Trophoblast cell (in vitro differentiated cells and primary cell): ENCODE results near the gene S100A9.
"Not testable (repeated sequence)": the region's sequence is repeated elsewhere in the genome, so short reads cannot be mapped to it uniquely, and the experiment has no call there.

Experiments used
- DNase-seq, 2 donors: peaks; one replicate each; pipeline ENCODE4 v3.0.0-alpha.2; 2016
- H2AFZ ChIP-seq: 2 replicates; pipeline ENCODE4 v1.6.1; 2013; ENCODE audit warnings: low read length, moderate library complexity, mild to moderate bottlenecking; ENCODE audit not compliant: insufficient read depth, poor library complexity
- H2AK5ac ChIP-seq: 2 replicates; pipeline ENCODE4 v1.6.1; 2013; ENCODE audit warnings: mild to moderate bottlenecking, low read length
- H2BK120ac ChIP-seq: 2 replicates; pipeline ENCODE4 v1.6.1; 2013; ENCODE audit warnings: low read length, mild to moderate bottlenecking, moderate library complexity; ENCODE audit not compliant: insufficient read depth, poor library complexity
- H2BK12ac ChIP-seq: 2 replicates; pipeline ENCODE4 v1.6.1; 2013; ENCODE audit warnings: mild to moderate bottlenecking, low read length, moderate library complexity
- H2BK5ac ChIP-seq: 2 replicates; pipeline ENCODE4 v1.6.1; 2013; ENCODE audit warnings: low read length, low read depth, moderate library complexity, mild to moderate bottlenecking; ENCODE audit not compliant: poor library complexity
- H3K14ac ChIP-seq: 2 replicates; pipeline ENCODE4 v1.6.1; 2013; ENCODE audit warnings: mild to moderate bottlenecking, low read length
- H3K18ac ChIP-seq: 2 replicates; pipeline ENCODE4 v1.6.1; 2013; ENCODE audit warnings: mild to moderate bottlenecking, low read length
- H3K23ac ChIP-seq: 2 replicates; pipeline ENCODE4 v1.6.1; 2013; ENCODE audit warnings: low read length
- H3K27ac ChIP-seq: 2 replicates; pipeline ENCODE4 v1.5.1; 2013; ENCODE audit warnings: low read depth, mild to moderate bottlenecking, inconsistent platforms, low read length, moderate library complexity
- H3K27me3 ChIP-seq: 2 replicates; pipeline ENCODE4 v1.6.1; 2013; ENCODE audit warnings: inconsistent platforms, mild to moderate bottlenecking, low read length, moderate library complexity; ENCODE audit not compliant: insufficient read depth
- H3K36me3 ChIP-seq, 2 experiments: 1 replicate in 1 of 2; 2 replicates in 1 of 2; pipeline ENCODE4 v1.6.1; 2013; ENCODE audit warnings: low read length in 2 of 2, mild to moderate bottlenecking in 2 of 2, moderate library complexity in 1 of 2; ENCODE audit not compliant: insufficient read depth in 2 of 2, control insufficient read depth in 1 of 2
- H3K4ac ChIP-seq: 2 replicates; pipeline ENCODE4 v1.6.1; 2013; ENCODE audit warnings: low read depth, mild to moderate bottlenecking, low read length, moderate library complexity
- H3K4me1 ChIP-seq, 2 experiments: 1 replicate in 1 of 2; 2 replicates in 1 of 2; pipeline ENCODE4 v1.6.1; 2013; ENCODE audit warnings: low read length in 2 of 2, mild to moderate bottlenecking in 2 of 2, moderate library complexity in 1 of 2; ENCODE audit not compliant: insufficient read depth in 2 of 2, control insufficient read depth in 1 of 2
- H3K4me2 ChIP-seq: 2 replicates; pipeline ENCODE4 v1.6.1; 2013; ENCODE audit warnings: inconsistent platforms, mild to moderate bottlenecking, low read length, moderate library complexity
- H3K4me3 ChIP-seq: 2 replicates; pipeline ENCODE4 v1.5.1; 2013; ENCODE audit warnings: mild to moderate bottlenecking, low read depth, low read length, inconsistent platforms
- H3K79me1 ChIP-seq: one replicate; pipeline ENCODE4 v1.6.1; 2013; ENCODE audit warnings: low read length
- H3K79me2 ChIP-seq: 2 replicates; pipeline ENCODE4 v1.6.1; 2013; ENCODE audit warnings: low read length, mild to moderate bottlenecking; ENCODE audit not compliant: control insufficient read depth, insufficient read depth, poor library complexity
- H3K9ac ChIP-seq: 2 replicates; pipeline ENCODE4 v1.6.1; 2013; ENCODE audit warnings: mild to moderate bottlenecking, low read length
- H3K9me3 ChIP-seq: 2 replicates; pipeline ENCODE4 v1.6.1; 2013; ENCODE audit warnings: low read depth, mild to moderate bottlenecking, control low read depth, inconsistent platforms, low read length; ENCODE audit not compliant: insufficient read depth
- H4K12ac ChIP-seq: 2 replicates; pipeline ENCODE4 v1.6.1; 2013; ENCODE audit warnings: low read depth, mild to moderate bottlenecking, low read length, moderate library complexity
- H4K8ac ChIP-seq: 2 replicates; pipeline ENCODE4 v1.6.1; 2013; ENCODE audit warnings: low read depth, mild to moderate bottlenecking, low read length, moderate library complexity
- H4K91ac ChIP-seq: one replicate; pipeline ENCODE4 v1.6.1; 2013; ENCODE audit warnings: low read depth, mild to moderate bottlenecking, low read length, moderate library complexity
- WGBS: extraction: QIAGEN DNeasy Blood & Tissue Kit; methylation state at CpG from one replicate; pipeline ENCODE4 v1.1.7; 2013; ENCODE audit warnings: missing lambda C conversion rate; ENCODE audit not compliant: insufficient read length, insufficient coverage; ENCODE audit errors: extremely low coverage; 5-methylcytosine and 5-hydroxymethylcytosine counted together

S100A9 gene

GRCh38 chr1:153345187-153346076, 12.2 kb upstream of the S100A9 start:
- H3K23ac ChIP-seq = no peak overlapping the region
- no peak overlapping the region for H2BK120ac ChIP-seq
- no peaks in the 10 kb centered on the region for H3K27me3 ChIP-seq
- H2BK5ac ChIP-seq = no peak overlapping the region
- H4K8ac ChIP-seq = no peak overlapping the region
- H3K14ac ChIP-seq = no peak overlapping the region
- WGBS = no CpG with 5 or more reads among the region's 14 CpGs
- H3K4me2 ChIP-seq = no peak overlapping the region
- no peaks in the 10 kb centered on the region for H3K9me3 ChIP-seq
- peaks cover 5% of the 10 kb centered on the region for H3K79me1 ChIP-seq
- H3K27ac ChIP-seq = no peak overlapping the region
- H2BK12ac ChIP-seq = no peak overlapping the region
- H3K9ac ChIP-seq = no peak overlapping the region
- no peak overlapping the region for H3K4ac ChIP-seq
- no peak overlapping the region for H2AK5ac ChIP-seq
- no peaks in the 10 kb centered on the region for H3K79me2 ChIP-seq
- H3K18ac ChIP-seq = no peak overlapping the region
- peaks cover 19 to 24% of the 10 kb centered on the region in 2 experiments for H3K4me1 ChIP-seq
- no peak overlapping the region for H4K12ac ChIP-seq
- DNase-seq = no peak
- no peak overlapping the region for H3K4me3 ChIP-seq
- H4K91ac ChIP-seq = no peak overlapping the region
- H2AFZ ChIP-seq = no peak overlapping the region
- no peaks in the 10 kb centered on the region for H3K36me3 ChIP-seq

GRCh38 chr1:153346077-153346723, 11.5 kb upstream of the S100A9 start:
- no peak overlapping the region for H3K4me3 ChIP-seq
- H4K12ac ChIP-seq = no peak overlapping the region
- peaks cover 19 to 24% of the 10 kb centered on the region in 2 experiments for H3K4me1 ChIP-seq
- H2BK12ac ChIP-seq = no peak overlapping the region
- DNase-seq = no peak
- H4K91ac ChIP-seq = no peak overlapping the region
- no peaks in the 10 kb centered on the region for H3K36me3 ChIP-seq
- H2AK5ac ChIP-seq = no peak overlapping the region
- H2AFZ ChIP-seq = no peak overlapping the region
- H2BK120ac ChIP-seq = no peak overlapping the region
- no peak overlapping the region for H3K27ac ChIP-seq
- H3K27me3 ChIP-seq = no peaks in the 10 kb centered on the region
- no peak overlapping the region for H3K18ac ChIP-seq
- no peak overlapping the region for H4K8ac ChIP-seq
- no CpG with 5 or more reads among the region's 6 CpGs for WGBS
- no peaks in the 10 kb centered on the region for H3K9me3 ChIP-seq
- no peak overlapping the region for H3K23ac ChIP-seq
- H3K79me2 ChIP-seq = no peaks in the 10 kb centered on the region
- no peak overlapping the region for H3K4me2 ChIP-seq
- H3K9ac ChIP-seq = no peak overlapping the region
- no peak overlapping the region for H3K4ac ChIP-seq
- H2BK5ac ChIP-seq = no peak overlapping the region
- H3K79me1 ChIP-seq = peaks cover 5% of the 10 kb centered on the region
- no peak overlapping the region for H3K14ac ChIP-seq

GRCh38 chr1:153347049-153347448, 10.6 kb upstream of the S100A9 start:
- H3K79me2 ChIP-seq, H3K4me3 ChIP-seq, H3K9ac ChIP-seq, H3K36me3 ChIP-seq, H3K27me3 ChIP-seq, H2AFZ ChIP-seq, H3K18ac ChIP-seq, H4K91ac ChIP-seq, H3K9me3 ChIP-seq, H2BK12ac ChIP-seq, H4K12ac ChIP-seq, H2BK120ac ChIP-seq, H3K79me1 ChIP-seq, H2AK5ac ChIP-seq, H3K4ac ChIP-seq, H3K27ac ChIP-seq, H2BK5ac ChIP-seq, H3K14ac ChIP-seq, H3K23ac ChIP-seq, DNase-seq, H4K8ac ChIP-seq, H3K4me2 ChIP-seq: not testable (repeated sequence)
- WGBS = no CpG with 5 or more reads among the region's 14 CpGs
- peaks cover 14 to 17% of the 10 kb centered on the region in 2 experiments for H3K4me1 ChIP-seq

GRCh38 chr1:153347856-153348255, 9.8 kb upstream of the S100A9 start:
- H4K91ac ChIP-seq = no peak overlapping the region
- H3K79me1 ChIP-seq = peaks cover 2% of the 10 kb centered on the region
- no peak overlapping the region for H2BK12ac ChIP-seq
- H2BK120ac ChIP-seq = no peak overlapping the region
- H3K9me3 ChIP-seq = no peaks in the 10 kb centered on the region
- no peak overlapping the region for H4K8ac ChIP-seq
- DNase-seq = no peak
- H3K4me3 ChIP-seq = no peak overlapping the region
- H3K27me3 ChIP-seq = no peaks in the 10 kb centered on the region
- no peak overlapping the region for H3K18ac ChIP-seq
- no peaks in the 10 kb centered on the region for H3K36me3 ChIP-seq
- no peak overlapping the region for H3K23ac ChIP-seq
- H3K4me2 ChIP-seq = no peak overlapping the region
- H2AK5ac ChIP-seq = no peak overlapping the region
- H3K14ac ChIP-seq = no peak overlapping the region
- no peak overlapping the region for H3K9ac ChIP-seq
- peaks cover 13% of the 10 kb centered on the region in 2 experiments for H3K4me1 ChIP-seq
- H2AFZ ChIP-seq = no peak overlapping the region
- no peak overlapping the region for H2BK5ac ChIP-seq
- H3K4ac ChIP-seq = no peak overlapping the region
- no peaks in the 10 kb centered on the region for H3K79me2 ChIP-seq
- WGBS = no CpG with 5 or more reads among the region's 7 CpGs
- no peak overlapping the region for H4K12ac ChIP-seq
- no peak overlapping the region for H3K27ac ChIP-seq
